GM12891 (cell line): Measurements from ENCODE around the gene SLC15A5.

Experiments used
- POLR2A ChIP-seq: IDR thresholded peaks from 2 replicates; pipeline ENCODE4 v1.6.1; 2011; ENCODE audit warnings: low read depth, low read length, control low read depth
- POLR2AphosphoS5 ChIP-seq: IDR thresholded peaks from 2 replicates; pipeline ENCODE4 v1.6.1; 2011; ENCODE audit warnings: low read depth, low read length, control low read depth

- TF ChIP-seq POLR2AphosphoS5 (no peak), POLR2A (no peak)
These were observed 17.0 kb upstream of the SLC15A5 start for GRCh38 chr12:16294376-16294956.
